Measurements from ENCODE around the gene KIF5B. TPM values are rescaled to one million over a fixed set of nuclear protein-coding genes. Genes with fewer than 3 reads are reported as not detected.
"Not testable (repeated sequence)": the region's sequence is repeated elsewhere in the genome, so short reads cannot be mapped to it uniquely, and the experiment has no call there.

KIF5B gene
- total RNA-seq, result 10 to 100 TPM; 88.6 to 89.4 TPM

GRCh38 chr10:32056136-32057035, at the start of gene KIF5B:
Gene KIF5B (minus strand): TSS chr10:32056425. CDS start chr10:32055973, 452 bp downstream.
- ChIA-PET CTCF (no interaction called here), POLR2A (no interaction called here)

GRCh38 chr10:32105782-32106382, 49.7 kb upstream of the KIF5B start:
- ChIA-PET POLR2A (no interaction called here), CTCF (no interaction called here)

GRCh38 chr10:32104622-32105509, 48.6 kb upstream of the KIF5B start:
- POLR2A ChIA-PET, result no interaction called here
- CTCF ChIA-PET, result no interaction called here

- ChIA-PET POLR2A (no interaction called here), CTCF (no interaction called here)
Measured at GRCh38 chr10:32104181-32104580, 48.0 kb upstream of the KIF5B start.

- CTCF ChIA-PET, result no interaction called here
Measured at GRCh38 chr10:32103721-32104120, 47.5 kb upstream of the KIF5B start.

GRCh38 chr10:32098566-32099259, 42.5 kb upstream of the KIF5B start:
- POLR2A ChIA-PET, CTCF ChIA-PET: not testable (repeated sequence)

More at GRCh38 chr10:32103721-32104120, 47.5 kb upstream of the KIF5B start:
- POLR2A ChIA-PET, result no interaction called here

GRCh38 chr10:32095116-32095733, 39.0 kb upstream of the KIF5B start:
- CTCF ChIA-PET, result interaction anchor here (0.7 kb wide), 1 partner anchor 886 kb away, joined by 3 read pairs; no protein-coding TSS in a partner anchor
- POLR2A ChIA-PET, result no interaction called here

GRCh38 chr10:32093650-32094049, 37.4 kb upstream of the KIF5B start:
- ChIA-PET CTCF (no interaction called here), POLR2A (no interaction called here)

GRCh38 chr10:32091046-32091445, 34.8 kb upstream of the KIF5B start:
- ChIA-PET POLR2A (no interaction called here), CTCF (no interaction called here)

- CTCF ChIA-PET, result interaction anchor here (0.5 to 0.7 kb wide), 2 partner anchors 58 to 65 kb away, joined by 3 read pairs; no protein-coding TSS in a partner anchor
Measured at GRCh38 chr10:32084185-32084851, 28.1 kb upstream of the KIF5B start.

GRCh38 chr10:32077896-32078485, 21.8 kb upstream of the KIF5B start:
- POLR2A ChIA-PET, result no interaction called here
- CTCF ChIA-PET, result interaction anchor here (0.6 kb wide), 1 partner anchor 313 kb away, joined by 3 read pairs; no protein-coding TSS in a partner anchor

More at GRCh38 chr10:32084185-32084851, 28.1 kb upstream of the KIF5B start:
- POLR2A ChIA-PET, result no interaction called here

- POLR2A ChIA-PET, result no interaction called here
- CTCF ChIA-PET, result interaction anchor here (0.5 kb wide), 1 partner anchor 152 kb away, joined by 4 read pairs; no protein-coding TSS in a partner anchor
Measured at GRCh38 chr10:32073659-32074058, 17.4 kb upstream of the KIF5B start.

- CTCF ChIA-PET, result no interaction called here
- POLR2A ChIA-PET, result no interaction called here
Measured at GRCh38 chr10:32073128-32073527, 16.9 kb upstream of the KIF5B start.

GRCh38 chr10:32072025-32072800, 16.0 kb upstream of the KIF5B start:
- ChIA-PET CTCF (no interaction called here), POLR2A (no interaction called here)

- POLR2A ChIA-PET, result no interaction called here
- CTCF ChIA-PET, result no interaction called here
Measured at GRCh38 chr10:32070645-32071044, 14.4 kb upstream of the KIF5B start.

- ChIA-PET POLR2A (no interaction called here), CTCF (no interaction called here)
Measured at GRCh38 chr10:32068569-32068968, 12.3 kb upstream of the KIF5B start.

GRCh38 chr10:32067931-32068330, 11.7 kb upstream of the KIF5B start:
- CTCF ChIA-PET, POLR2A ChIA-PET: not testable (repeated sequence)

GRCh38 chr10:32065856-32066255, 9.6 kb upstream of the KIF5B start:
- ChIA-PET CTCF (no interaction called here), POLR2A (no interaction called here)
